Retinal pigment epithelial cell (primary cell): ENCODE results near the gene ITGA6.

Experiments
- DNase-seq: peaks from one replicate; pipeline ENCODE4 v3.0.0-alpha.2; 2010; ENCODE audit warnings: low read depth
- H3K4me3 ChIP-seq: 2 replicates; pipeline ENCODE4 v1.5.1; 2011; ENCODE audit warnings: mild to moderate bottlenecking, low read length, control low read depth, moderate library complexity
- TF ChIP-seq, protein P1 (sequence below): conservative IDR thresholded peaks from 2 replicates; pipeline ENCODE4 v1.5.1; 2011; ENCODE audit warnings: low read depth, low read length, control low read depth, inconsistent platforms

ITGA6 gene

DNA sequence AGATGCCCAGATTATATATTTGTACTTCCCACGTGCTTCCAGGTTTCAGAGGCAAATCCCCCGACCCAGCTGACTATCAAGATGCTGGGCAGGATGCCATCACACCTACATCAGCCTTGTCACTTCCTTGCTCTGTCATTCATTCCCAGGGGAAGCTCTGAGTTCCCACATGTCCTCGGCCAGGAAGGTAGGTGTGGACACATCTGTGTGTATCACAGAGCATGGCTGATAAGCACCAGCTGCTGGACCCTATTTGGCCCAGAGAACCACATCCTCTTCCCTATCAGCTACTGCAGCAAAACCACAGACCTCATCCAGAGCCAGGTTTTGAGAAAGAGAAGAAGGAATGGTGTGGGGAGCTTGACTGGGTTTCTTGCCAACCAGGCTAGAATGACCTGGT lies 31.9 kb upstream of the ITGA6 start:
- TF ChIP-seq, protein P1, sequence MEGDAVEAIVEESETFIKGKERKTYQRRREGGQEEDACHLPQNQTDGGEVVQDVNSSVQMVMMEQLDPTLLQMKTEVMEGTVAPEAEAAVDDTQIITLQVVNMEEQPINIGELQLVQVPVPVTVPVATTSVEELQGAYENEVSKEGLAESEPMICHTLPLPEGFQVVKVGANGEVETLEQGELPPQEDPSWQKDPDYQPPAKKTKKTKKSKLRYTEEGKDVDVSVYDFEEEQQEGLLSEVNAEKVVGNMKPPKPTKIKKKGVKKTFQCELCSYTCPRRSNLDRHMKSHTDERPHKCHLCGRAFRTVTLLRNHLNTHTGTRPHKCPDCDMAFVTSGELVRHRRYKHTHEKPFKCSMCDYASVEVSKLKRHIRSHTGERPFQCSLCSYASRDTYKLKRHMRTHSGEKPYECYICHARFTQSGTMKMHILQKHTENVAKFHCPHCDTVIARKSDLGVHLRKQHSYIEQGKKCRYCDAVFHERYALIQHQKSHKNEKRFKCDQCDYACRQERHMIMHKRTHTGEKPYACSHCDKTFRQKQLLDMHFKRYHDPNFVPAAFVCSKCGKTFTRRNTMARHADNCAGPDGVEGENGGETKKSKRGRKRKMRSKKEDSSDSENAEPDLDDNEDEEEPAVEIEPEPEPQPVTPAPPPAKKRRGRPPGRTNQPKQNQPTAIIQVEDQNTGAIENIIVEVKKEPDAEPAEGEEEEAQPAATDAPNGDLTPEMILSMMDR: no peak
- no peak for DNase-seq

DNA sequence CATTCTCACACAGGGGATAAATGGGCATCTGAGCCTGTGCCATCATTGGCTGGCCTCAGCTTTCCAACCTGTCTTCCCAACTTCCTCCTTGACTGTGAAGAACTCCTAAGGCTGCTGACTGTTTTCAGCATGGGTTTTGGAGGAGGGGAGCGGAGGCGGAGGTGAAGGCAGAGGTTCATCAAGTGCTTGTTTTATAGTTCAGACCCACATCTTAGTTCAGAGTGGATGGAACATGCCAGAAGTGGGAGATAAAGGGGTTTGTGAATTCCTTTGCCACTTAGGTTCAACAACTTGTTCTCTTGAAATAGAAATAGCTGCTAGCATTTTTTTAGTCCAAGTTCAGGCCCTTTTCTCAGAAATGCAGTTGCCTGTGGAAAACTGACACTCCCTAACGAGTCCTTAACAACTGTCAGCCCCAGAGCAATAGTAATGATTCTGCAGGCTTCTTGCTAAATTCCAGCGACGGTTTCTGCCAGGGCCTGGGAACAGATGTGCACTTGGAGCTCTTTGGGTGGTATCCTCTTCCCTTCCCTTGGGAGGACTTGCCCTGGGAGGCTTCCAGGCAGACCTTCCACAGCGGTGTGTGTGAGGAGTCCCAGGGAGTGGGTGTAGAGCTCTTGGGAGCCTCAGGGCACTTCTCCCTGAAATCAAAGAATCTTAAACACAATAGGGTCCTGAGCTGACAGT lies 30.1 kb upstream of the ITGA6 start:
- no peak for DNase-seq
- TF ChIP-seq, protein P1: no peak
- H3K4me3 ChIP-seq: no peak overlapping the region

More for the DNA sequence above, 31.9 kb upstream of the ITGA6 start:
- H3K4me3 ChIP-seq: no peak overlapping the region

DNA sequence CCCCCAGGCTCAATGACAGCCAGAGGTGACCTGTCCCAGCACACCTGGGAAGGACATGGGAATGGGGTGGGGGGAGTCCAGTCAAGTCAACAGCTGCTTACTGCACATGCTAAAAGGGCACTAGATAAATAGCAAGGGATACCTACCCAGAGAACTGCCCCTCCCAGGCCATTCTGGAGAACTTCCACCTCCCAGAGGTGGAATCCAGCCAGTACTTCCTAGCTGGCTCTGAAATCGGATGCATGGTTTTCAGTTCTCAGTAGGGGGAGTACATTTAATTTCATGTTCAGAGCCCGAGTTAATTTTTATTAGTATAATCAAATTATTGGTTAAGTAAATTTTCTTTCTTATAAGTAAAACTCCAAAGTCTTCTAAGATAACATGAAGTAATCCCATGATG lies 28.9 kb upstream of the ITGA6 start:
- H3K4me3 ChIP-seq: no peak overlapping the region
- no peak for DNase-seq
- TF ChIP-seq, protein P1: no peak

DNA sequence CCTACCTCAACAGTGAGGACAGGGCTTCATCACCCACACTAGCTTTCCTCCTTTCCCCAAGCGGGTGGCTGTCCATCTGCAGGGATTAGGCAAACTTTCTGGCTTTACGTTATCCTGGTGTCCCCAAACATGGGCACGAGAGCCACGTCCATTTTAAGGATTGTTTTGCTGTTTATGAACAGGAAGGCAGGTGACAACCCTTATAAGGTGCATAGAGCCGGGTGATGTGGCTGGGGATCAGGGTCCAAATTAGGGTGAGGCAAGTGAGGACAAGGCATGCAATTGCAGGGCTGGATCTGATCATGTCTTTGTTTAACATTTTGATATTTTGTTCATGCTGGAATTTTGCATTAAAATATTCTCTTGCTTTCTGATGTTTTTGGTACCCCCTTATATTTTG lies 27.6 kb upstream of the ITGA6 start:
- DNase-seq: no peak
- no peak overlapping the region for H3K4me3 ChIP-seq
- TF ChIP-seq, protein P1: no peak

DNA sequence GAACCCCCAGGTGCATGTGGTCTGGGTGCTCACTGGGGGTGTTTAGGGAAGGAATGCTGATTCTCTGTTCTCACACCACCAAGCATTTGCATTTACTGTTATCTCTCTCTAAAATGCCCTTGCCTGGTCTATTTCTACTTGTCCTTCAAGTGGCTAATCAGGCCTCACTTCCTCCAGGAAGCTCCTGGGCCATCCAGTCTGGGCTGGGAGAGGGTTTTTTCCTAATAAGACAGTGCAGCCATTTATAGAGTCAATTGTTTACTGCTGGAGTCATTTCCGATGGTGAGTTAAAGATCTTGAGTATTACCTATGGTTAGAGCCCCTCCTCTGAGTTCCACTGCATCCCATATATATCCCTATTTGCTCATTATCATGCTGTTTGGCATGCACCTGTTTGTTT lies 25.2 kb upstream of the ITGA6 start:
- DNase-seq: no peak
- TF ChIP-seq, protein P1: no peak
- H3K4me3 ChIP-seq: no peak overlapping the region

DNA sequence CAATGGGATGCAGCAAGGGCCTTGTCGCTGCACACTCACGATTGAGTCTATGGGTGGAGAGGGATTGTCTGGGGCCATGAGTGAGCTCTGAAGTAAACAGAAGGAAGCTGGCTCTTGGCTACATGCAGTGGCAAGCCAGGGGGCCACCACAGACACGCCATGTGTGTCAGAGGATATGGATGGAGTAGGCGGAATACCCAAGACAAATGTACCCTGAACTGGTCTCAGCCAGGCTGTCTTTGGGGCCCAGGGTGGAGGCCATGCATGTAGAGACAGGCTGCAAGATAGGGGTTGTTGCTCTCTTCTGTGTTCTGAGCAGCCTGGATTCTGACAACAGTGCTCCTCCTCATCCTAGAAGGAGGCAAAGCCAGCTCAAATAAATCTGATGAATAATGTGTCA lies 24.0 kb upstream of the ITGA6 start:
- H3K4me3 ChIP-seq: no peak overlapping the region
- TF ChIP-seq, protein P1: no peak
- no peak for DNase-seq

DNA sequence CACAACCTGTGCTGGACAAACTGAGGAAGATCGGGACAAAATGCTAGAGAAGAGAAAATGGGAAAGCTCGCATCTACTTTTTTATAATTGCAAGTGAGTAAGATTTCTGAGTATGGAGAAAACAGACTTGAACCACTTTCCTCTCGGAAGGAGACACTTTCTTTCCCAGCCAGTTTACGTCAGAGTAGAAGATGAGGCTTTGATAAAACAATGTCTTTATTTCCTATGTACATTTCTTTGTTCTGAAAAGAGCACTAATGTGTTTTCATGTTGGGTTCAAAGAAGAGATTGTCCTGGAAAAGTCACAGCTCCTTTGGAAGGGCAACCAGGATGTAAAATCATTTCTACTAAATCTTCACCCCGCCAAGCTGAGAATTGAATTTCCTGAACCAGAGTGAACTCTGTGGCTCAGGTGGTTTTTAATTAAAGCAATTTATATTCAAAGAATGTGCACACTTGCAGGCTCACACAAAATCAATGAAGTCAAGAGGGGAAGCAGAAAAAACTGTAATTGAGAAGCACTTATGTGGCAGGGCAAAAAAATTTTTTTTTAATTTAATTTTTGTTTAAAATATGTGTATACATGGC lies 23.4 kb upstream of the ITGA6 start:
- DNase-seq: no peak
- H3K4me3 ChIP-seq: no peak overlapping the region
- TF ChIP-seq, protein P1: no peak
